IPS-15b (cell line): ENCODE data around the gene ZBTB5.
A peak's percentile ranks its signal among the peaks of the same experiment; 100 is the strongest.

Experiments
- H3K27me3 ChIP-seq: one replicate; pipeline ENCODE4 v1.6.1; 2013; ENCODE audit warnings: low read length; ENCODE audit not compliant: control insufficient read depth, insufficient read depth
- H3K36me3 ChIP-seq: one replicate; pipeline ENCODE4 v1.6.1; 2013; ENCODE audit warnings: low read length; ENCODE audit not compliant: control insufficient read depth, insufficient read depth
- H3K4me1 ChIP-seq: one replicate; pipeline ENCODE4 v1.6.1; 2013; ENCODE audit warnings: mild to moderate bottlenecking, low read length; ENCODE audit not compliant: control insufficient read depth, insufficient read depth
- H3K4me3 ChIP-seq: one replicate; pipeline ENCODE4 v1.5.1; 2013; ENCODE audit warnings: low read depth, low read length
- H3K9ac ChIP-seq: one replicate; pipeline ENCODE4 v1.6.1; 2013; ENCODE audit warnings: low read depth, mild to moderate bottlenecking, low read length
- H3K9me3 ChIP-seq: one replicate; pipeline ENCODE4 v1.6.1; 2013; ENCODE audit warnings: mild to moderate bottlenecking, low read length; ENCODE audit not compliant: control insufficient read depth, insufficient read depth

The ZBTB5 gene

GRCh38 chr9:37464006-37464405, 1.2 kb downstream of the ZBTB5 start:
- H3K9me3 ChIP-seq: no peaks in the 10 kb centered on the region
- no peaks in the 10 kb centered on the region for H3K36me3 ChIP-seq
- peak overlapping the region; percentile 97 for H3K4me3 ChIP-seq
- H3K27me3 ChIP-seq: no peaks in the 10 kb centered on the region
- H3K9ac ChIP-seq: peak overlapping the region; percentile 93
- H3K4me1 ChIP-seq: no peaks in the 10 kb centered on the region

- H3K4me3 ChIP-seq: no peak overlapping the region
Observed at GRCh38 chr9:37456817-37457216, 8.4 kb downstream of the ZBTB5 start.

GRCh38 chr9:37455884-37456647, 9.2 kb downstream of the ZBTB5 start:
- Histone ChIP-seq H3K36me3 (no peaks in the 10 kb centered on the region), H3K4me1 (peaks cover 10% of the 10 kb centered on the region), H3K9ac (no peak overlapping the region), H3K27me3 (no peaks in the 10 kb centered on the region), H3K4me3 (no peak overlapping the region), H3K9me3 (no peaks in the 10 kb centered on the region)

More at GRCh38 chr9:37456817-37457216, 8.4 kb downstream of the ZBTB5 start:
- peaks cover 10% of the 10 kb centered on the region for H3K4me1 ChIP-seq
- no peak overlapping the region for H3K9ac ChIP-seq
- H3K36me3 ChIP-seq: no peaks in the 10 kb centered on the region
- no peaks in the 10 kb centered on the region for H3K27me3 ChIP-seq
- no peaks in the 10 kb centered on the region for H3K9me3 ChIP-seq

- Histone ChIP-seq H3K36me3 (no peaks in the 10 kb centered on the region), H3K9me3 (no peaks in the 10 kb centered on the region), H3K27me3 (no peaks in the 10 kb centered on the region), H3K4me3 (no peak overlapping the region), H3K4me1 (peaks cover 10% of the 10 kb centered on the region), H3K9ac (no peak overlapping the region)
Observed at GRCh38 chr9:37454238-37454637, 11.0 kb downstream of the ZBTB5 start.

- H3K4me1 ChIP-seq: peaks cover 10% of the 10 kb centered on the region
- no peak overlapping the region for H3K4me3 ChIP-seq
- H3K9ac ChIP-seq: no peak overlapping the region
- H3K27me3 ChIP-seq: no peaks in the 10 kb centered on the region
- H3K9me3 ChIP-seq: no peaks in the 10 kb centered on the region
- H3K36me3 ChIP-seq: no peaks in the 10 kb centered on the region
Observed at GRCh38 chr9:37453827-37454226, 11.4 kb downstream of the ZBTB5 start.

GRCh38 chr9:37452611-37453010, 12.6 kb downstream of the ZBTB5 start:
- no peak overlapping the region for H3K9ac ChIP-seq
- H3K27me3 ChIP-seq: no peaks in the 10 kb centered on the region
- H3K9me3 ChIP-seq: no peaks in the 10 kb centered on the region
- H3K4me3 ChIP-seq: no peak overlapping the region
- peaks cover 10% of the 10 kb centered on the region for H3K4me1 ChIP-seq
- no peaks in the 10 kb centered on the region for H3K36me3 ChIP-seq

GRCh38 chr9:37451628-37452027, 13.6 kb downstream of the ZBTB5 start:
- no peaks in the 10 kb centered on the region for H3K27me3 ChIP-seq
- H3K9me3 ChIP-seq: no peaks in the 10 kb centered on the region

GRCh38 chr9:37449862-37450632, 15.2 kb downstream of the ZBTB5 start:
- Histone ChIP-seq H3K4me1 (no peaks in the 10 kb centered on the region), H3K9me3 (no peaks in the 10 kb centered on the region), H3K36me3 (no peaks in the 10 kb centered on the region), H3K9ac (no peak overlapping the region), H3K4me3 (no peak overlapping the region), H3K27me3 (no peaks in the 10 kb centered on the region)

More at GRCh38 chr9:37451628-37452027, 13.6 kb downstream of the ZBTB5 start:
- Histone ChIP-seq H3K36me3 (no peaks in the 10 kb centered on the region), H3K4me3 (no peak overlapping the region), H3K9ac (no peak overlapping the region), H3K4me1 (peaks cover 4% of the 10 kb centered on the region)

- Histone ChIP-seq H3K9ac (no peak overlapping the region), H3K27me3 (no peaks in the 10 kb centered on the region), H3K9me3 (no peaks in the 10 kb centered on the region), H3K36me3 (peaks cover 2% of the 10 kb centered on the region), H3K4me1 (no peaks in the 10 kb centered on the region), H3K4me3 (no peak overlapping the region)
Observed at GRCh38 chr9:37447111-37447510, 18.1 kb downstream of the ZBTB5 start.

- Histone ChIP-seq H3K4me3 (no peak overlapping the region), H3K4me1 (no peaks in the 10 kb centered on the region), H3K27me3 (no peaks in the 10 kb centered on the region), H3K9me3 (no peaks in the 10 kb centered on the region), H3K9ac (no peak overlapping the region), H3K36me3 (peaks cover 9% of the 10 kb centered on the region)
Observed at GRCh38 chr9:37446401-37446800, 18.8 kb downstream of the ZBTB5 start.

- Histone ChIP-seq H3K27me3 (no peaks in the 10 kb centered on the region), H3K36me3 (peaks cover 13% of the 10 kb centered on the region), H3K4me1 (no peaks in the 10 kb centered on the region), H3K4me3 (no peak overlapping the region), H3K9ac (no peak overlapping the region), H3K9me3 (no peaks in the 10 kb centered on the region)
Observed at GRCh38 chr9:37445832-37446231, 19.4 kb downstream of the ZBTB5 start.

- Histone ChIP-seq H3K27me3 (no peaks in the 10 kb centered on the region), H3K36me3 (peaks cover 20% of the 10 kb centered on the region), H3K4me3 (no peak overlapping the region)
Observed at GRCh38 chr9:37444890-37445289, 20.4 kb downstream of the ZBTB5 start.

More at GRCh38 chr9:37444890-37445289, 20.4 kb downstream of the ZBTB5 start:
- H3K9me3 ChIP-seq: no peaks in the 10 kb centered on the region
- no peaks in the 10 kb centered on the region for H3K4me1 ChIP-seq
- H3K9ac ChIP-seq: no peak overlapping the region
